H1 (cell line): ENCODE measurements around the gene ECPAS. TPM values are rescaled to one million over a fixed set of nuclear protein-coding genes. Genes with fewer than 3 reads are reported as not detected.
"Not testable (repeated sequence)": the region's sequence is repeated elsewhere in the genome, so short reads cannot be mapped to it uniquely, and the experiment has no call there.

ENCODE experiments used
- CTCF ChIA-PET: fragments of 300-600 bp; sonication (Branson Sonifier 250); formaldehyde crosslinking; loops from one replicate; lab custom pipeline; 2021; ENCODE audit not compliant: partially characterized antibody; lab: Charles Lee
- POLR2A ChIA-PET: fragments of 300-600 bp; sonication (Branson Sonifier 250); formaldehyde crosslinking; loops from one replicate; lab custom pipeline; 2021; ENCODE audit warnings: inconsistent platforms; ENCODE audit not compliant: partially characterized antibody; lab: Charles Lee
- DNase-seq, 2 experiments: peaks; one replicate each; pipeline versions ENCODE4 v3.0.0 to v3.0.0-alpha.2; 2010 to 2022; ENCODE audit warnings: low spot score in 2 of 2, low read depth in 1 of 2, mixed read lengths in 1 of 2
- FAIRE-seq: peaks from 2 replicates; lab custom pipeline; 2011; peaks lifted over from hg19 to GRCh38; lab: Jason Lieb, UNC
- H2AFZ ChIP-seq: 2 replicates; pipeline ENCODE4 v1.8.1; 2012; ENCODE audit warnings: low read length, inconsistent platforms
- H2AK5ac ChIP-seq: 2 replicates; pipeline ENCODE4 v1.6.1; 2013; ENCODE audit warnings: low read depth, low read length
- H2BK120ac ChIP-seq: replicated peaks from 2 replicates; pipeline ENCODE3; 2013; ENCODE audit warnings: low read depth, low read length, inconsistent platforms
- H2BK12ac ChIP-seq: 2 replicates; pipeline ENCODE4 v1.6.1; 2013; ENCODE audit warnings: low read depth, low read length
- H2BK15ac ChIP-seq: 2 replicates; pipeline ENCODE4 v1.6.1; 2013; ENCODE audit warnings: low read length
- H2BK20ac ChIP-seq: 2 replicates; pipeline ENCODE4 v1.6.1; 2013; ENCODE audit warnings: low read length
- H2BK5ac ChIP-seq: 2 replicates; pipeline ENCODE4 v1.6.1; 2013; ENCODE audit warnings: low read depth, low read length
- H3K14ac ChIP-seq: 2 replicates; pipeline ENCODE4 v1.6.1; 2013; ENCODE audit warnings: inconsistent platforms; ENCODE audit not compliant: insufficient read length
- H3K18ac ChIP-seq: 2 replicates; pipeline ENCODE4 v1.6.1; 2013; ENCODE audit warnings: low read length; ENCODE audit errors: extremely low read depth
- H3K23ac ChIP-seq: 2 replicates; pipeline ENCODE4 v1.6.1; 2013; ENCODE audit warnings: inconsistent platforms; ENCODE audit not compliant: insufficient read length
- H3K23me2 ChIP-seq: 2 replicates; pipeline ENCODE4 v1.6.1; 2013; ENCODE audit warnings: low read depth, low read length
- H3K27ac ChIP-seq: 2 replicates; pipeline ENCODE4 v1.6.1; 2011; ENCODE audit warnings: low read depth, low read length, inconsistent platforms
- H3K27me3 ChIP-seq, 4 experiments: replicated peaks in 1 of 4; 1 replicate in 1 of 4; 2 replicates in 3 of 4; pipeline versions ENCODE4 v1.6.1 to v1.8.1; 2011 to 2013; ENCODE audit warnings: low read length in 3 of 4, mild to moderate bottlenecking in 3 of 4, inconsistent platforms in 2 of 4, mixed read lengths in 2 of 4, moderate library complexity in 1 of 4; ENCODE audit not compliant: control insufficient read depth in 3 of 4, insufficient read depth in 3 of 4; ENCODE audit errors: extremely low read depth in 1 of 4
- H3K36me3 ChIP-seq, 4 experiments: 2 replicates each; pipeline versions ENCODE4 v1.6.1 to v1.8.1; 2011 to 2013; ENCODE audit warnings: mild to moderate bottlenecking in 4 of 4, low read length in 3 of 4, moderate library complexity in 2 of 4, control low read depth in 1 of 4, inconsistent platforms in 1 of 4; ENCODE audit not compliant: insufficient read depth in 4 of 4, control insufficient read depth in 2 of 4
- H3K4ac ChIP-seq: replicated peaks from 2 replicates; pipeline ENCODE3; 2013; ENCODE audit warnings: low read length, low read depth, mixed read lengths, inconsistent platforms; ENCODE audit not compliant: insufficient read length
- H3K4me1 ChIP-seq, 4 experiments: replicated peaks in 1 of 4; 1 replicate in 1 of 4; 2 replicates in 3 of 4; pipeline versions ENCODE4 v1.6.1 to v1.8.1; 2011 to 2013; ENCODE audit warnings: low read length in 3 of 4, inconsistent platforms in 2 of 4, mixed read lengths in 1 of 4; ENCODE audit not compliant: insufficient read depth in 4 of 4, control insufficient read depth in 3 of 4
- H3K4me2 ChIP-seq, 2 experiments: 2 replicates each; pipeline versions ENCODE4 v1.6.1 to v1.8.1; 2011 to 2013; ENCODE audit warnings: low read depth in 2 of 2, low read length in 2 of 2, control low read depth in 1 of 2, inconsistent platforms in 1 of 2, mild to moderate bottlenecking in 1 of 2; ENCODE audit not compliant: insufficient read depth in 1 of 2
- H3K4me3 ChIP-seq, 4 experiments: fragments of 200-600, 300-600 bp in 1 of 4; sonication (generic), shearing (Covaris generic), sonication (Bioruptor Twin) in 1 of 4; 2 replicates each; pipeline versions ENCODE4 v1.5.1 to v1.8.1; 2011 to 2016; ENCODE audit warnings: low read length in 4 of 4, low read depth in 3 of 4, control low read depth in 2 of 4, inconsistent platforms in 2 of 4, mild to moderate bottlenecking in 2 of 4, mixed read lengths in 1 of 4, moderate library complexity in 1 of 4; ENCODE audit not compliant: insufficient read depth in 2 of 4; ENCODE audit errors: extremely low read depth in 1 of 4
- H3K56ac ChIP-seq: replicated peaks from 2 replicates; pipeline ENCODE3; 2013; ENCODE audit warnings: low read depth, mild to moderate bottlenecking, mixed read lengths, low read length, inconsistent platforms; ENCODE audit not compliant: insufficient read length
- H3K79me1 ChIP-seq: 2 replicates; pipeline ENCODE4 v1.6.1; 2013; ENCODE audit warnings: low read depth, low read length, control low read depth
- H3K79me2 ChIP-seq, 2 experiments: 2 replicates each; pipeline versions ENCODE4 v1.6.1 to v1.8.1; 2012 to 2013; ENCODE audit warnings: low read length in 2 of 2, mild to moderate bottlenecking in 2 of 2, inconsistent platforms in 1 of 2; ENCODE audit not compliant: insufficient read depth in 2 of 2, control insufficient read depth in 1 of 2
- H3K9ac ChIP-seq, 4 experiments: replicated peaks in 1 of 4; 1 replicate in 1 of 4; 2 replicates in 3 of 4; pipeline versions ENCODE4 v1.6.1 to v1.8.1; 2011 to 2013; ENCODE audit warnings: low read depth in 3 of 4, low read length in 3 of 4, control low read depth in 2 of 4, mild to moderate bottlenecking in 2 of 4, moderate library complexity in 2 of 4, inconsistent platforms in 1 of 4; ENCODE audit errors: extremely low read depth in 1 of 4
- H3K9me3 ChIP-seq, 2 experiments: 2 replicates each; pipeline versions ENCODE4 v1.6.1 to v1.8.1; 2012 to 2013; ENCODE audit warnings: mild to moderate bottlenecking in 2 of 2, moderate library complexity in 2 of 2, control low read depth in 1 of 2, inconsistent platforms in 1 of 2, low read depth in 1 of 2, low read length in 1 of 2, mixed read lengths in 1 of 2; ENCODE audit not compliant: insufficient read depth in 2 of 2
- H4K20me1 ChIP-seq, 2 experiments: replicated peaks in 1 of 2; 2 replicates each; pipeline versions ENCODE3 to v1.8.1; 2011 to 2013; ENCODE audit warnings: inconsistent platforms in 2 of 2, low read length in 2 of 2, mild to moderate bottlenecking in 1 of 2; ENCODE audit not compliant: insufficient read depth in 2 of 2, control insufficient read depth in 1 of 2
- H4K5ac ChIP-seq: 2 replicates; pipeline ENCODE4 v1.6.1; 2013; ENCODE audit warnings: low read length, low read depth, mixed read lengths, inconsistent platforms; ENCODE audit not compliant: insufficient read length
- H4K8ac ChIP-seq: 2 replicates; pipeline ENCODE4 v1.8.0; 2013; ENCODE audit warnings: mild to moderate bottlenecking, moderate library complexity, low read length, inconsistent platforms; ENCODE audit not compliant: insufficient read depth; ENCODE audit errors: extremely low read depth
- H4K91ac ChIP-seq: replicated peaks from 2 replicates; pipeline ENCODE3; 2013; ENCODE audit warnings: low read length, mixed read lengths, inconsistent platforms; ENCODE audit not compliant: insufficient read length
- WGBS, 2 experiments: shearing (Covaris generic) in 1 of 2; methylation state at CpG; one replicate each; pipeline versions ENCODE4 v1.1.6 to v1.1.7; 2013 to 2015; ENCODE audit warnings: low lambda C conversion rate in 2 of 2, mixed read lengths in 2 of 2, inconsistent platforms in 1 of 2, low coverage in 1 of 2, missing lambda C conversion rate in 1 of 2; ENCODE audit not compliant: insufficient replicate concordance in 2 of 2, insufficient coverage in 1 of 2, insufficient read length in 1 of 2; ENCODE audit errors: extremely low coverage in 1 of 2, missing lambda C conversion rate in 1 of 2; 5-methylcytosine and 5-hydroxymethylcytosine counted together
- polyA plus RNA-seq, 7 experiments: library from polyadenylated mRNA; depleted of rRNA in 3 of 7; stranded (reverse) in 5 of 7; unstranded in 2 of 7; fragments of >200 nt in 5 of 7; fragments of 200-250 nt in 2 of 7; gene quantifications; 1 replicate in 5 of 7; 2 replicates in 1 of 7; 4 replicates in 1 of 7; pipeline versions ENCODE4 v1.2.1 to v1.2.3, GENCODE V29; 2011 to 2013; ENCODE audit warnings: missing spikeins in 2 of 7, mixed read lengths in 2 of 7
- total RNA-seq: library from RNA; stranded (reverse); fragmentation: NEBNext Ultra II Directional; extraction: Animal tissue kit (Norgen Biotek cat#: 25700); gene quantifications from 2 replicates; pipeline ENCODE4 v1.2.1, GENCODE V29; 2021

The ECPAS gene
- total and polyA plus RNA-seq, 2 of the 8 experiments (the other 6 are each of a cell fraction or from before 2014, with no cell fraction given): 20.9 to 131 TPM

DNA sequence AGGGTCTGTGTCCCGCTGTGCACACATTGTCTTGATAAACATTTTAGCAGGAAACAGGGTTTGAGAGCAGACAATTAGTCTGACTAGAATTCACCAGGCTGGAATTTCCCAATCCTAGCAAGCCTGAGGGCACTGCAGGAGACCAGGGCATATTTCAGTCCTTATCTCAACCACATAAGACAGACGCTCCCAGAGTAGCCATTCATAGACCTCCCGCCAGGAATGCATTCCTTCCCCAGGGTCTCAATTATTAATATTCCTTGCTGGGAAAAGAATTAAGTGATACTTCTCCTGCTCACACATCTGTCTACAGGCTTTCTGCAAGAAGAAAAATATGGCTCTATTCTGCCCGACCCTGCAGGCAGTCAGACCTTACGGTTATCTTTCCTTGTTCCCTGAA, 82.7 kb downstream of the ECPAS start:
- H3K14ac ChIP-seq, H4K5ac ChIP-seq, H3K79me1 ChIP-seq, H3K9ac ChIP-seq, H3K4me3 ChIP-seq, H4K91ac ChIP-seq, H3K23me2 ChIP-seq, H2AK5ac ChIP-seq, H2BK15ac ChIP-seq, H2BK120ac ChIP-seq, H3K27ac ChIP-seq, H2AFZ ChIP-seq, H3K27me3 ChIP-seq, H2BK12ac ChIP-seq, POLR2A ChIA-PET, H3K4me1 ChIP-seq, H4K20me1 ChIP-seq, H3K18ac ChIP-seq, H2BK5ac ChIP-seq, H3K4ac ChIP-seq, H2BK20ac ChIP-seq, H3K56ac ChIP-seq, FAIRE-seq, H4K8ac ChIP-seq, H3K23ac ChIP-seq, H3K4me2 ChIP-seq: not testable (repeated sequence)
- peak in 1 of 2 experiments; percentile 15 for DNase-seq
- CTCF ChIA-PET: interaction anchor here (0.9 to 1.2 kb wide), 2 partner anchors 9 to 10 kb away, joined by 3 read pairs; no protein-coding TSS in a partner anchor
- Histone ChIP-seq H3K79me2 (peaks cover 0 to 29% of the 10 kb centered on the region in 2 experiments; a peak in 2 of 4 replicates), H3K36me3 (peaks cover 0 to 39% (median 17%) of the 10 kb centered on the region in 4 experiments; a peak in 4 of 8 replicates), H3K9me3 (peaks cover 5 to 14% of the 10 kb centered on the region in 2 experiments; a peak in 2 of 4 replicates)
- 77% methylated on average over 5 of the region's 5 CpGs; no CpG with 5 or more reads in 1 of the 2 experiments for WGBS, 2 experiments
